A549 (cell line): ENCODE measurements around the gene USP49. TPM values are rescaled to one million over a fixed set of nuclear protein-coding genes. Genes with fewer than 3 reads are reported as not detected.
A peak's percentile ranks its signal among the peaks of the same experiment; 100 is the strongest.

Source experiments
- ATAC-seq, 2 experiments: fragments of 200-7000 bp in 1 of 2; fragments of >200 bp in 1 of 2; cut with Nextera tagmentation in 1 of 2; cut with Tn5 transposase in 1 of 2; 3 replicates each; pipeline versions ENCODE4 v1.8.0 to v1.9.1; 2018 to 2020; ENCODE audit warnings: mild to moderate bottlenecking in 1 of 2, moderate library complexity in 1 of 2
- CTCF ChIA-PET: fragments of 300-600 bp; sonication (Branson Sonifier 250); formaldehyde crosslinking; extraction: SDS; loops from one replicate; lab custom pipeline; 2021; ENCODE audit warnings: antibody characterized with exemption, inconsistent platforms; lab: Yijun Ruan, JAX
- POLR2A ChIA-PET: fragments of 350-600 bp; formaldehyde crosslinking; extraction: SDS; loops from one replicate; lab custom pipeline; 2021; ENCODE audit warnings: antibody characterized with exemption, inconsistent platforms; lab: Yijun Ruan, JAX
- DNase-seq, 2 experiments: peaks; one replicate each; pipeline versions ENCODE4 v3.0.0 to v3.0.0-alpha.2; 2011 to 2016; ENCODE audit warnings: low read depth in 1 of 2, low spot score in 1 of 2
- FAIRE-seq: peaks from 2 replicates; lab custom pipeline; 2011; peaks lifted over from hg19 to GRCh38; lab: Jason Lieb, UNC
- H3K27ac ChIP-seq, 2 experiments: fragments of >200 bp; sonication (Bioruptor Twin); formaldehyde crosslinking; 3 replicates each; pipeline ENCODE4 v1.5.1; 2016 to 2017
- H3K4me1 ChIP-seq: fragments of >200 bp; sonication (Bioruptor Twin); formaldehyde crosslinking; 3 replicates; pipeline ENCODE4 v1.6.1; 2016
- H3K4me2 ChIP-seq: fragments of >200 bp; sonication (Bioruptor Twin); formaldehyde crosslinking; 3 replicates; pipeline ENCODE4 v1.6.1; 2016
- H3K4me3 ChIP-seq: fragments of >200 bp; sonication (Bioruptor Twin); formaldehyde crosslinking; 3 replicates; pipeline ENCODE4 v1.5.1; 2016
- H3K9me3 ChIP-seq: fragments of >200 bp; sonication (Bioruptor Twin); formaldehyde crosslinking; 3 replicates; pipeline ENCODE4 v1.6.1; 2016
- ATOH8 ChIP-seq: fragments of 250-450 bp; sonication (Bioruptor Pico); IDR thresholded peaks from 2 replicates; pipeline ENCODE4 v1.5.0; 2020; ENCODE audit warnings: low read depth, mild to moderate bottlenecking, moderate library complexity
- CBX2 ChIP-seq: fragments of 200-600 bp; sonication (generic); IDR thresholded peaks from 2 replicates; pipeline ENCODE4 v1.6.1; 2016; ENCODE audit warnings: low read depth, mild to moderate bottlenecking, borderline replicate concordance
- CHD2 ChIP-seq: fragments of 150-350 bp; IDR thresholded peaks from 2 replicates; pipeline ENCODE4 v1.6.1; 2014; ENCODE audit warnings: low read length; ENCODE audit not compliant: partially characterized antibody
- EHMT2 ChIP-seq: fragments of 200-600 bp; sonication (generic); IDR thresholded peaks from 2 replicates; pipeline ENCODE4 v1.6.1; 2016; ENCODE audit warnings: antibody characterized with exemption, low read depth, mild to moderate bottlenecking, moderate library complexity
- ELK1 ChIP-seq: fragments of 150-350 bp; IDR thresholded peaks from 2 replicates; pipeline ENCODE4 v1.6.1; 2014; ENCODE audit warnings: low read depth, mild to moderate bottlenecking, low read length
- ESRRA ChIP-seq: fragments of 150-350 bp; IDR thresholded peaks from 2 replicates; pipeline ENCODE4 v1.6.1; 2014; ENCODE audit warnings: mild to moderate bottlenecking, low read length, borderline replicate concordance
- FOSB ChIP-seq: fragments of 250-450 bp; sonication (Bioruptor Pico); IDR thresholded peaks from 2 replicates; pipeline ENCODE4 v1.5.0; 2020; ENCODE audit warnings: mild to moderate bottlenecking, moderate library complexity
- FOSL2 ChIP-seq, 2 experiments: fragments of 450-650 bp in 1 of 2; fragments of >200 bp in 1 of 2; sonication (Bioruptor Twin) in 1 of 2; formaldehyde crosslinking; IDR thresholded peaks; 2 replicates each; pipeline versions ENCODE4 v1.5.0 to v1.6.1; 2016 to 2020; ENCODE audit warnings: mild to moderate bottlenecking in 1 of 2, moderate library complexity in 1 of 2
- FOXS1 ChIP-seq: fragments of 250-450 bp; sonication (Bioruptor Pico); IDR thresholded peaks from 2 replicates; pipeline ENCODE4 v1.5.0; 2020; ENCODE audit warnings: mild to moderate bottlenecking, moderate library complexity
- GATA3 ChIP-seq: IDR thresholded peaks from 2 replicates; pipeline ENCODE4 v1.6.1; 2012; ENCODE audit warnings: borderline replicate concordance
- HOXB13 ChIP-seq: fragments of 250-450 bp; sonication (Bioruptor Pico); IDR thresholded peaks from 2 replicates; pipeline ENCODE4 v1.5.0; 2020; ENCODE audit warnings: low read depth, mild to moderate bottlenecking, moderate library complexity
- HOXB5 ChIP-seq: fragments of 250-450 bp; sonication (Bioruptor Pico); IDR thresholded peaks from 2 replicates; pipeline ENCODE4 v1.5.0; 2020; ENCODE audit warnings: mild to moderate bottlenecking, moderate library complexity
- KDM1A ChIP-seq: fragments of 200-600 bp; sonication (generic); IDR thresholded peaks from 2 replicates; pipeline ENCODE4 v1.6.1; 2016; ENCODE audit warnings: low read depth, mild to moderate bottlenecking
- MAFK ChIP-seq: fragments of 450-650 bp; IDR thresholded peaks from 2 replicates; pipeline ENCODE4 v1.6.1; 2014; ENCODE audit not compliant: partially characterized antibody
- MAZ ChIP-seq: fragments of 150-350 bp; IDR thresholded peaks from 2 replicates; pipeline ENCODE4 v1.6.1; 2014; ENCODE audit warnings: antibody characterized with exemption, low read depth, low read length, borderline replicate concordance
- MYC ChIP-seq: IDR thresholded peaks from 2 replicates; pipeline ENCODE4 v1.6.1; 2012; ENCODE audit warnings: mild to moderate bottlenecking, inconsistent platforms, low read length, improper control_type of control experiment, borderline replicate concordance
- NPAS2 ChIP-seq: fragments of 250-450 bp; sonication (Bioruptor Pico); IDR thresholded peaks from 2 replicates; pipeline ENCODE4 v1.8.0; 2022; ENCODE audit warnings: mild to moderate bottlenecking, moderate library complexity, borderline replicate concordance
- RAD21 ChIP-seq, 2 experiments: fragments of >200 bp in 1 of 2; sonication (Bioruptor Twin) in 1 of 2; formaldehyde crosslinking in 1 of 2; IDR thresholded peaks in 1 of 2; conservative IDR thresholded peaks in 1 of 2; 2 replicates in 1 of 2; 3 replicates in 1 of 2; pipeline ENCODE4 v1.6.1; 2012 to 2018; ENCODE audit warnings: inconsistent platforms in 1 of 2
- RCOR1 ChIP-seq: fragments of 150-350 bp; IDR thresholded peaks from 2 replicates; pipeline ENCODE4 v1.6.1; 2014; ENCODE audit warnings: antibody characterized with exemption, low read length, low read depth
- SMC3 ChIP-seq: fragments of >200 bp; sonication (Bioruptor Twin); formaldehyde crosslinking; IDR thresholded peaks from 3 replicates; pipeline ENCODE4 v1.6.1; 2018; ENCODE audit warnings: inconsistent platforms
- SREBF2 ChIP-seq: fragments of 450-650 bp; IDR thresholded peaks from 2 replicates; pipeline ENCODE4 v1.6.1; 2014; ENCODE audit warnings: mild to moderate bottlenecking, moderate library complexity
- TFCP2L1 ChIP-seq: fragments of 250-450 bp; sonication (Bioruptor Pico); IDR thresholded peaks from 2 replicates; pipeline ENCODE4 v1.5.0; 2021; ENCODE audit warnings: mild to moderate bottlenecking
- TP53 ChIP-seq: fragments of 250-450 bp; sonication (Bioruptor Pico); IDR thresholded peaks from 2 replicates; pipeline ENCODE4 v1.5.0; 2021; ENCODE audit warnings: mild to moderate bottlenecking, moderate library complexity
- ZSCAN20 ChIP-seq: fragments of 250-450 bp; sonication (Bioruptor Pico); IDR thresholded peaks from 2 replicates; pipeline ENCODE4 v1.8.0; 2022; ENCODE audit warnings: mild to moderate bottlenecking, moderate library complexity
- WGBS: methylation state at CpG from one replicate; pipeline ENCODE4 v1.1.6; 2017; ENCODE audit errors: missing lambda C conversion rate; 5-methylcytosine and 5-hydroxymethylcytosine counted together
- polyA plus RNA-seq, 4 experiments: library from polyadenylated mRNA; depleted of rRNA in 3 of 4; stranded (reverse); fragments of >200 nt; fragmentation: RNase III in 1 of 4; extraction: RNeasy Plus Mini Kit Qiagen cat#74134 plus additional on column Dnase treatment in 1 of 4; gene quantifications; 2 replicates in 3 of 4; 3 replicates in 1 of 4; pipeline ENCODE4 v1.2.3, GENCODE V29; 2011 to 2017

Gene USP49
- polyA plus RNA-seq, 2 of the 4 experiments (the other 2 are of a cell fraction), result 2.9 to 4.3 TPM

GRCh38 chr6:41791305-41791704, 103.9 kb downstream of the USP49 start:
- FAIRE-seq (no peak), ATAC-seq (no peak), DNase-seq (no peak)
- Histone ChIP-seq H3K4me2 (no peak overlapping the region), H3K9me3 (no peaks in the 10 kb centered on the region), H3K4me3 (no peak overlapping the region), H3K4me1 (peaks cover 9% of the 10 kb centered on the region), H3K27ac (no peak overlapping the region)
- ChIA-PET POLR2A (interaction anchor here (1.7 kb wide), 1 partner anchor 10 kb away, joined by 3 read pairs; no protein-coding TSS in a partner anchor), CTCF (interaction anchor here (0.6 to 2.0 kb wide), 4 partner anchors 9 to 264 kb away, joined by 3 to 18 read pairs (median 4); no protein-coding TSS in a partner anchor)
- 50% methylated on average over 1 of the region's 1 CpG for WGBS
- TF ChIP-seq RAD21 (conservative IDR thresholded peaks at IDR 0.05 in 1 of 2, IDR thresholded peaks at IDR 0.05 in 1 of 2), result no peak
- TF ChIP-seq KDM1A, result no peak
- TF ChIP-seq MAFK, result peak; percentile 91

- Histone ChIP-seq H3K4me2 (no peak overlapping the region), H3K4me1 (peaks cover 14% of the 10 kb centered on the region), H3K9me3 (no peaks in the 10 kb centered on the region), H3K27ac (no peak overlapping the region), H3K4me3 (no peak overlapping the region)
- 100% methylated on average over 1 of the region's 1 CpG for WGBS
- TF ChIP-seq KDM1A (no peak), CHD2 (no peak), GATA3 (no peak), RCOR1 (no peak), MAZ (no peak), FOSL2 (IDR thresholded peaks at IDR 0.05) (no peak), FOSL2 (CRISPR knock-in tag; IDR thresholded peaks at IDR 0.05) (no peak), HOXB5 (CRISPR knock-in tag) (no peak), TFCP2L1 (CRISPR knock-in tag) (no peak), TP53 (no peak), SMC3 (no peak), ELK1 (no peak), FOXS1 (CRISPR knock-in tag) (no peak), ATOH8 (no peak), FOSB (CRISPR knock-in tag) (no peak), ZSCAN20 (CRISPR knock-in tag) (no peak), MYC (no peak), NPAS2 (CRISPR knock-in tag) (no peak)
- no peak for DNase-seq
- POLR2A ChIA-PET, result interaction anchor here (0.6 kb wide), 1 partner anchor 146 kb away, joined by 8 read pairs; no protein-coding TSS in a partner anchor
- no peak for FAIRE-seq
- CTCF ChIA-PET, result interaction anchor here (4.9 kb wide), 1 partner anchor 10 kb away, joined by 33 read pairs; no protein-coding TSS in a partner anchor
- ATAC-seq, result no peak
Measured at GRCh38 chr6:41790045-41790444, 105.1 kb downstream of the USP49 start.

GRCh38 chr6:41789390-41789724, 105.8 kb downstream of the USP49 start:
- H3K27ac ChIP-seq, result no peak overlapping the region
- ChIA-PET POLR2A (interaction anchor here (0.6 kb wide), 1 partner anchor 146 kb away, joined by 8 read pairs; no protein-coding TSS in a partner anchor), CTCF (interaction anchor here (4.2 to 8.9 kb wide), 3 partner anchors 11 to 255 kb away, joined by 22 to 111 read pairs (median 33); partner anchors contain the start of genes BYSL and MED20)
- 79% methylated on average over 3 of the region's 3 CpGs for WGBS
- FAIRE-seq, result no peak
- peak overlapping the region; percentile 67; the same call in 2 of the 3 replicates for H3K4me2 ChIP-seq
- TF ChIP-seq SREBF2 (no peak), CHD2 (no peak), HOXB13 (CRISPR knock-in tag) (no peak), MAFK (no peak), SMC3 (no peak), CBX2 (no peak), ESRRA (no peak), EHMT2 (no peak)
- no peak for DNase-seq
- H3K9me3 ChIP-seq, result no peaks in the 10 kb centered on the region
- peaks cover 14% of the 10 kb centered on the region for H3K4me1 ChIP-seq
- H3K4me3 ChIP-seq, result no peak overlapping the region
- ATAC-seq, result no peak
